Measurements from ENCODE around the gene SLFN14.
"Not testable (repeated sequence)": the region's sequence is repeated elsewhere in the genome, so short reads cannot be mapped to it uniquely, and the experiment has no call there.

DNA sequence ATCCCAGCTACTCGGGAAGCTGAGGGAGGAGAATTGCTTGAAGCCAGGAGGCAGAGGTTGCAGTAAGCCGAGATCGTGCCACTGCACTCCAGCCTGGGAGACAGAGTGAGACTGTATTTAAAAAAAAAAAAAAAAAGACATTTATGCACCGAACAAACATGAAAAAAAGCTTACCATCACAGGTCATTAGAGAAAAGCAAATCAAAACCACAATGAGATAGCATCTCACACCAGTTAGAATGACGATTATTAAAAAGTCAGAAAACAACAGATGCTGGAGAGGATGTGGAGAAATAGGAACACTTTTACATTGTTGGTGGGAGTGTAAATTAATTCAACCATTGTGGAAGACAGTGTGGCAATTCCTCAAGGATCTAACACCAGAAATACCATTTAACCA is 42.2 kb downstream of the SLFN14 start:
- TF ChIP-seq, protein P1, sequence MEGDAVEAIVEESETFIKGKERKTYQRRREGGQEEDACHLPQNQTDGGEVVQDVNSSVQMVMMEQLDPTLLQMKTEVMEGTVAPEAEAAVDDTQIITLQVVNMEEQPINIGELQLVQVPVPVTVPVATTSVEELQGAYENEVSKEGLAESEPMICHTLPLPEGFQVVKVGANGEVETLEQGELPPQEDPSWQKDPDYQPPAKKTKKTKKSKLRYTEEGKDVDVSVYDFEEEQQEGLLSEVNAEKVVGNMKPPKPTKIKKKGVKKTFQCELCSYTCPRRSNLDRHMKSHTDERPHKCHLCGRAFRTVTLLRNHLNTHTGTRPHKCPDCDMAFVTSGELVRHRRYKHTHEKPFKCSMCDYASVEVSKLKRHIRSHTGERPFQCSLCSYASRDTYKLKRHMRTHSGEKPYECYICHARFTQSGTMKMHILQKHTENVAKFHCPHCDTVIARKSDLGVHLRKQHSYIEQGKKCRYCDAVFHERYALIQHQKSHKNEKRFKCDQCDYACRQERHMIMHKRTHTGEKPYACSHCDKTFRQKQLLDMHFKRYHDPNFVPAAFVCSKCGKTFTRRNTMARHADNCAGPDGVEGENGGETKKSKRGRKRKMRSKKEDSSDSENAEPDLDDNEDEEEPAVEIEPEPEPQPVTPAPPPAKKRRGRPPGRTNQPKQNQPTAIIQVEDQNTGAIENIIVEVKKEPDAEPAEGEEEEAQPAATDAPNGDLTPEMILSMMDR (IDR thresholded peaks at IDR 0.05) = not testable (repeated sequence)
- not testable (repeated sequence) for TF ChIP-seq POLR2AphosphoS5 (IDR thresholded peaks at IDR 0.05; ENCODE audit: low read depth, low read length)

Data from Panc1 (cell line).